GM18519 (cell line): Measurements from ENCODE around the gene PRR22.

ENCODE experiments used
- ATAC-seq: cut with Tn5 transposase; IDR thresholded peaks from one replicate; pipeline ENCODE4 v1.9.1; 2021; ENCODE audit warnings: mild to moderate bottlenecking, moderate library complexity; ENCODE audit not compliant: unreplicated experiment, low FRiP score

Gene PRR22

DNA sequence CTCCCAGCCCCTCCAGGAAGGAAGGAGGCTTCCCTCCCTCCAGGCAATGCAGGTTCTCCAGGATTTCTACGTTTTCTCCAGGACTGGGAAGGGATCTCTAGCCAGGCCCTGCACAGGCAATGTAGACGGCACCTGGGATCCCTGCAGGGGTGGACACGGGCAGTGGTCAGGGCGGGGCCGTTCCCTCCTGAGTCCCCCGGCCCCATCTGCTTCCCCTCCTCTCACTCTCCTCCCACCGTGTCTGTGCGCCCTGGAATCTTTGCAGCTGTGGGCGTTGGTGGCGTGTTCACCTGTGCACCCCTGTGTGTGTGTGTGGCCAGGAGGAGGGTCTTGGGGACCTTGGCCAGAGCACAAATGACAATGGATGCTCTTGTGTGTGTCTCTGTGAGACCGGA, 30.3 kb upstream of the PRR22 start:
- no peak for ATAC-seq

- no peak for ATAC-seq
Measured at GRCh38 chr19:5814123-5814851, 29.7 kb upstream of the PRR22 start.

DNA sequence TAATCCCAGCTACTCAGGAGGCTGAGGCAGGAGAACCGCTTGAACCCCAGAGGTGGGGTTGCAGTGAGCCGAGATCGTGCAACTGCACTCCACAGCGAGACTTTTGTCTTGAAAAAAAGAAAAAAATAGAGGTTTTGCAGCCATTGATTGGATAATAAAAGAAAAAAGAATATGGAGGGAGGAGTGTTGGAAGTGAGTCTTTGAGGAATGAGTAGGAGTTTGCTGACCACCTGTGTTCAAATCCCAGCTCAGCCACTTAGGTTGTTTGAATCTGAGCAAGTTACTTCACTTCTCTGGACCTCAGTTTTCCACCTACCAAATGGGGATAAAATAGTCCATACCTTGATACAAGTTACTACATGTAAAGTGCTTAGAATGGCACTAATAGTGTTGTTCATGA, 26.6 kb upstream of the PRR22 start:
- ATAC-seq = no peak

DNA sequence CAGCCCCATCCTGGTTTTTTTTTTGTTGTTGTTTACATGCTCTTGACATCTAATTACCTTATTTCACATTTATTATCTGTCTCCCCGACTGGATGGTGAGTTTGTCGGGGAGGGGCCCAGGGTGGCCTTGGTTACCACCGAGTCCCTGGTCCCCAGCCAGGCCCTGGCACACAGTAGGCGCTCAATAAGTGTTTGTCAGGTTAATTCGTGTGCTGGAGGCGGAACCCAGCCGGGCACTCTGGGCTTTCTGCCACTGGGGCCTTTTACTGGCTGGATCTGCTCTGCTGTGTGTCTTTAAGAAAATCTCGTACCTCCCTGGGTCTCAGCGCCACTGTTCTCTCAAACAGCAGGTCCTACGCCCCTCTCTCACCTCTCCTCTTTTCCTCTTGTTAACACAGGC, 24.9 kb upstream of the PRR22 start:
- no peak for ATAC-seq

GRCh38 chr19:5809053-5809452, 24.5 kb upstream of the PRR22 start:
- no peak for ATAC-seq

DNA sequence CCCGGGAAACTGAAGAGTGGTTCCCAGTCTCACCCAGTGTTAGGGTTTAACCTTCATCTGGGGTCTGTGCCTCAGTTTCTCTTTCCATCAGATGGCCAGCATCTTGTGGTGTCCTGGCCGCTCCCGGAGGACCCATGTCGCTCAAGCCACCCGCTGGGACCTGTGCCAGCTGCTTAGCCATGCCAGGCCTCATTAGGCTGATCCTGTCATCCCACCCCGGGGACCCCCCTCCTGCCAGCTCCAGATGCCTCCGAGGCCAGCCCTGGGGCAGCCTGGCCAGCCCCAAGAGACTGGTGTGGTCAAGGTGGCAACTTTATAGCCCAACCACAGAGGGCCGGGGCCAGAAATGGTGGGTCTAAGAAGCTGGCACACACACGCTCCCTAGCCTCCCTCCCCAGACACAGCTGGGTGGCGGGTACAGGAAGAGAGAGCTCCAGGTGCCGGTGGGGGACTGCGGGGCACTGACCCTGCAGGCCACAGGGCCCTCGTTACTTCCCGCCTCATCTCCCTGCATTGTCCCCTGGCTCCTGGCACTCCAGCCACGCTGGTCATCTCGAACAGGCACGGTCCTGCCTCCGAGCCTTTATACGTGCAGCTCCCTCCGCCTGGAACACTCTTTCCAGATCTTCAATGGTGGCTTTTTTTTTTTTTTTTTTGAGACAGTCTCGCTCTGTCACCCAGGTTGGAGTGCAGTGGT, 23.7 kb upstream of the PRR22 start:
- no peak for ATAC-seq

- no peak for ATAC-seq
Measured at GRCh38 chr19:5806905-5807304, 22.4 kb upstream of the PRR22 start.

GRCh38 chr19:5806133-5806489, 21.6 kb upstream of the PRR22 start:
- ATAC-seq = no peak

DNA sequence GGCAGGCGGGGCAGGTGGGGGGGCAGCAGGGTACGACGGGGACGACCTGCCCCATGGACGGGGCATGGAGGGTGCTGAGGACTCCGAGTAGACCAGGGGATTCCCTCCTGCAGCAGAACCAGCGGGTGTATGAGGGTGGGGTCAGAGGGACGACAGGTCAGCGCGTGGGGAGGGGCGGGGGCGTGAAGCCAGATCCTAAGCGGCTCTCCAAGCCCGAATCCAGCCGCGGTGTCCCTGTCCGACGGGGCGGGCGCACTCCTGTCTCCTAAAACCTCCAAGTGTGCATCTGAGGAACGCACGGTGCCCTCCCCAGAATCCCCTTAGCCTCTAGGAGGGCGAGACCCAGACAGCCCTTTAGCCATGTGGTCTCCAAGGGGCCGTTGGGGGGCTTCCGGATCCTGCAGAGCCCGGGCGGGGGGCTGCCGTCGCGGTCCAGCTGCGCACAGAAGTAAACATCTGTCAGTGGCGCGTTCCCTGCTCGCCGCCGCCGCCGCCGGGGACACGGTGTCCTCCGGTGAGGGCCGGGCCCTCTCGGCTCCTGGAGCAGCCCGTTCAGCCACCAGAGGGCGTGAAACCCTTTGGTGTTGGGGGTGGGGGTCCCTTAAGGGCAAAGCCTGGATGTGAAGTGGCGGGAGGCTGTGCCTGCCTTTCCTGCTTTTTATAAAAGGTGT, 21.1 kb upstream of the PRR22 start:
- ATAC-seq = no peak

GRCh38 chr19:5804516-5805461, 20.2 kb upstream of the PRR22 start, which contains the start of gene NRTN:
Gene NRTN (plus strand): TSS chr19:5805067. CDS start chr19:5824166, 19,099 bp downstream.
- ATAC-seq = no peak

- peak; percentile 46 for ATAC-seq
Measured at GRCh38 chr19:5803752-5804515, 19.4 kb upstream of the PRR22 start.

DNA sequence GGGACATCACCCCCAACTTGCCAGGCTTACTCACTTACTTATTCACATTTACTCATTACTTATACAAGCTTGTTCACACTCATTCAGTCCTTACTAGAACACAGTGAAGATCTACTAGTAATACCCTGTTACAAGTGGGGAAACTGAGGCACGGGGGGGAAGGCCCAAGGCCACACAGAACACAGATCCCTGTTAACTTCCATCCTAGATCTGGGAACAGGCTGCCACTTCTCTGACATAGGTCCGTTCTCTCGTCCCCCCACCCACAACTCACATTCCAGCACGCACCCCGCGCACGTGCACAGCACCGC, 18.9 kb upstream of the PRR22 start:
- no peak for ATAC-seq

GRCh38 chr19:5801796-5802619, 17.5 kb upstream of the PRR22 start:
- no peak for ATAC-seq

- no peak for ATAC-seq
Measured at GRCh38 chr19:5800361-5801270, 16.1 kb upstream of the PRR22 start.

- ATAC-seq = no peak
Measured at GRCh38 chr19:5799247-5800241, 15.0 kb upstream of the PRR22 start.

- ATAC-seq = no peak
Measured at GRCh38 chr19:5798244-5798643, 13.7 kb upstream of the PRR22 start.

- ATAC-seq = no peak
Measured at GRCh38 chr19:5795382-5795919, 10.9 kb upstream of the PRR22 start.
